CD4-positive, alpha-beta T cell treated with Interleukin-6 at 100 ng/mL for 8 hours (primary cell): Measurements from ENCODE around the gene HLA-B.

Source experiments
- DNase-seq: peaks from one replicate; pipeline ENCODE4 v3.0.0-alpha.2; 2020; ENCODE audit warnings: mixed read lengths, low spot score

Gene HLA-B

GRCh38 chr6:31352683-31353383 lies 4.1 kb downstream of the HLA-B start:
- no peak for DNase-seq

DNA sequence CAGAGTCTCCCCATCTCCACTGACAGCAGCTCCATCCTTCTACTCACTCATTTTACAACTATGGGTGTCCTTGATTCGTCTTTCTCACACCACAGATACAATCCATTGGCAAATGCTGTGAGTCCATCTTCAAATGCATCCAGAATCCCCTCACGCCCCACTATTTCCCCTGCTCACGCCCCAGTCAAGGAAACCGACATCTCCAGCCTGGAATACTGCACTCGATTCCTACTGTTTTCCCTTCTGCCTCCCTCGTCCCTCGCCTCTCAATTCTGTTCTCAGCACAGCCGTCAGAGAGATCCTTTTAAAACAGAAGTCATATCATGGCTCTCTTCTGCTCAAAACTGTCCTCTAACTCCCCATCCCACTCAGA lies 4.7 kb downstream of the HLA-B start:
- DNase-seq, result no peak

DNA sequence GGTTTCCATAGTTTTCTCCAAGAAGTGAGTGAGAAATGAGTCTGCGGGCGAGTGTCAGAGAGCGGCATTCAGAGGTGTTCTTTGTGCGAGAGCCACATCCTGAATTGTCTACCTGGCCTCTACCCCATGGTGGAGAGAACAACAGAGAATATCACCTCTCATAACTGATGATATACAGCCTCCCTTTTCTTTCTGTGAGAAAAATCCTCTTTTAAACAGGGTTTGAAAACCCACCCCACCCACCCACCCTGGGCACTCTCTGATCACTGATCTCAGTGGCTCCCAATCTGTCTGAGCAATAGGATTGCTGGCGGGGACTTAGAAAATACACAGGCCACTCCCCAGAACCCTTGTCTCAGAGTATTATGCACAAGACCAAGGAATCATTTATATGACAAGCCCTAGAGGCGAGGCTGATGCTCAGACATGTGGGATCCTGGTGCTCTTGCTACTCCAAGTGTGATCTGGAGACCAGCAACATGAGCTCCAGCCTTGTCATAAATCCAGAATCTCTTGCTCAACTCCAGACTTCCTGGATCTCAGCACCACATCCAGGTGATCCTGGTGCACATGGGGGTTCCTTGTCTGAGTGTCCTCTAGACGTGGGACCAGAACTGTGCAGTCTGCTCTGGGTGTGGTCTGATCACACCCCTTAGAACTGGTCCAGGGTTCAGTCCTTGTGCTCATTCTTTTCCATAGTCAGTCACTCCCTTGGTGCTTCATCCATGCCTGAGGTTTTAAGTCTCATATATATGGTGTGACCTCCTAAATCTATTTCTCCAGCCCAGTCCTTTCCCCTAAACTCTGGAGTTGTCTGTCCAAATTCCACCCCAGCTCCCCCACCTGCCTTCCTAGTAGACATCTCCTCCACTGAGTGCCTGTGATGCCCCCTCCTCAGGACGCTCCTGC lies 5.3 kb downstream of the HLA-B start:
- DNase-seq, result no peak

- no peak for DNase-seq
Observed at GRCh38 chr6:31351033-31351380, 6.0 kb downstream of the HLA-B start.

GRCh38 chr6:31350196-31351032 lies 6.6 kb downstream of the HLA-B start:
- DNase-seq, result no peak

DNA sequence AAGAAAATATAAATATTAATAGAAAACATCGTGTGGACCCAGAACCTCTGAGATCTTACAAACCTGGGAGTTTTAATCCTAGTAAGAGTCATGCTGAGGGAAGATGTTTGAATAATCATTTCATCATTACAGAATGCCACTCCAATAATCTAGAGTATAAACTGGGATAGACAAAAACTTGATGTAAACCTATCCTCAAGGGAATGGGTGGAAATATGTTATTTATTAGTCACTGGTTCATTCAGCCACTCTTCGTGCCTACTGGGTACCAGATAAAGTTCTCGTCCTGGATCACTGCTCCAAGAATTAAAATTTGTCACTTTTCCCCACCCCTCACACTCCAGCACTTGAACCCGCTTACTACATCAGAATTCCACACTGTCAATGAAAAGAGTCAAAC lies 7.7 kb downstream of the HLA-B start:
- DNase-seq, result no peak

GRCh38 chr6:31345026-31345730 lies 11.8 kb downstream of the HLA-B start:
- no peak for DNase-seq

GRCh38 chr6:31340228-31340627 lies 16.8 kb downstream of the HLA-B start:
- no peak for DNase-seq

DNA sequence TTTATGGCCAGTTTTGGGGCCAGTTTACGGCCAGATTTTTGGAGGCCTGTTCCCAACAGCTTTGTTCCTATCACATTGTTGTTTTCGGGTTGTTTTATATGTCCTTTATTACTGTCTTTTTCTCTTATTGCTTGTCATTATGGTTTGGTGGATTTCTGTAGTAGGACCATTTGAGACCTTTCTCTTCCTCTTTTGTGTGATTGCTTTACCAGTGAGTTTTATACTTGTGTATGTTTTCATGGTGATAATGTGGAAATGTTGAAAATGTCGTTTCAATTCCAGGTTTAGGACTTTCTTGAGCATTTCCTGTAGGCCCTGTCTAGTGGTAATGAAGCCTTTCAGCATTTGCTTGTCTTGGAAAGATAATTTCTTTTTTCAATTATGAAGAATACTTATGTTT lies 17.8 kb downstream of the HLA-B start:
- no peak for DNase-seq

- no peak for DNase-seq
Observed at GRCh38 chr6:31336896-31337496, 20.0 kb downstream of the HLA-B start.

DNA sequence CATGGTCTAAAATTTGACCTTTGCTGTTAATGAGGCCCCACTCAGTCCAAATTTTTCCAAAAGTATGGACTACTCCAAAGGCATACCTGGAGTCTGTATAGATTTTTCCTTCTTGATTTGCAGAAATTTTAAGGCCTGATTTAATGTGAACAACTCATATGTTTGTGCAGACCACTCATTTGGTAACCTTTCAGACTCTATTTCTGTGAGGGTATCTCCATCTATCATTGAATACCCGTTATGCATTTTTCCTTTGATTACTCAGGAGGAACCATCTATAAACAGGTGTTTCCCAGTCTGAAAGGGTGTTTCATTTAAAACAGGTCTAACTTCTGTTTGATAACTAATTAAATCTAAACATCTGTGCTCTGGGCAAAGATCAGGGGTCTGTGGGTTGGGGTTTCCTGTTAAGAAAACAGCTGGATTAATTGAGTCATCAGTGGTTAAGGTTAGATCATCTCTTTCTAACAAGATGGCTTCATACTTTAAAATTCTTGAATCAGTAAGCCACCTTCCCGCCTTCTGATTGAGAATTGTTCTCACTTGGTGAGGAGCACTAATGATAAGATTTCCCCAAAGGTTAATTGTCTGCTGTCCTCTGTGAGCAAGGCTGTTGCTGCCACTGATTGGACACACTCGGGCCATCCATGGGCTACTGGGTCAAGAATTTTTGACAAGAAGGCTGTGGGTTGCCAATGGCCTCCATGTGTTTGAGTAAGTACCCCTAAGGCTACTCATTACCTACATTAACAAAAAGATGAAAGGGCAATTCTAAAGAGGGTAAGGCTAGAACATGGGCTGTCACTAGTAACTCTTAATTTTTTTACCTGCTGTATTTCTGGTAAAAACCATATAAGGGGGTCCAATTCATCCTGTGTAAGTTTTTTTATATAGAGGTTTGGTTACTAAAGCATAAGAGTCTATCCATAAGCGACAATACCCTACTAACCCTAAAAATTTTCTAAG lies 24.1 kb downstream of the HLA-B start:
- DNase-seq, result no peak

GRCh38 chr6:31328355-31328960 lies 28.5 kb downstream of the HLA-B start:
- no peak for DNase-seq

DNA sequence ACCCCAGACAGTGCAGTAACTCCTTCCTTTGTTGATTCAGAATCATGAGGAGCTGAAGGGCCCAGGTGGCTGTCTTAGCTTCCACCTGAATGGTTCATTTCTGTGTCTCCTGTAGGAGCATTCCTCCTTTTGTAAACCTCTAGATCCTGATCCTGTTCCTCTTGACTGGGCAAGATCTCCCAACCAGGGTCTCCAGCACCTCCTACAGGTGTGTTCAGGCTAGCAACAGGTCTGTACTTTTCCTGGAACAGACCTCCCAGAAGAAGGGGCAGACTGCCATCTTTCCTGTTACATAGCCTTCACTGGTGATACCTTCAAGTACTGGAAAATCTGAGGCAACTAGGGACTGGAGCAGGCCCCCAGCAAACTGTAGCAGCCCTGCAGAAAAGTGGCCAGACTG lies 35.2 kb downstream of the HLA-B start:
- no peak for DNase-seq

GRCh38 chr6:31321005-31321707 lies 35.8 kb downstream of the HLA-B start:
- no peak for DNase-seq

DNA sequence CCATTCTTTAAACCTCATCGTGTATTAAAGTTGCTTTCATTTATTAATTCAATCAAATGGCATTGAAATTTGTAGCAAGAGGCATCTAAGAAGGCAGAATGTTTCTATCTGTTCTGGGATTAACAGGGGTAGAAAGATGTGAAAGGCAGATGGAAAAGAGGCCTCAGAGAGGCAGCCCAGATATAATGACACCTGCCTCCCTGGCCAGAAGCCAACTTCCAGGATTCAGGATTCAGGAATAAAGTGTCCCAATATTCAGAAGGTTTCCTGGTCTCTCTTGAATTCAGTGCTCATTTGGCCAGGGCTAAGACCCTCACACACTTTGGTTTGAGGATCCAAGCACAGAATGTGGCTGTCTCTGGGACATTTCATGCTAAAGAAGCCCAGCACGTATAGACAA lies 39.9 kb downstream of the HLA-B start:
- no peak for DNase-seq

DNA sequence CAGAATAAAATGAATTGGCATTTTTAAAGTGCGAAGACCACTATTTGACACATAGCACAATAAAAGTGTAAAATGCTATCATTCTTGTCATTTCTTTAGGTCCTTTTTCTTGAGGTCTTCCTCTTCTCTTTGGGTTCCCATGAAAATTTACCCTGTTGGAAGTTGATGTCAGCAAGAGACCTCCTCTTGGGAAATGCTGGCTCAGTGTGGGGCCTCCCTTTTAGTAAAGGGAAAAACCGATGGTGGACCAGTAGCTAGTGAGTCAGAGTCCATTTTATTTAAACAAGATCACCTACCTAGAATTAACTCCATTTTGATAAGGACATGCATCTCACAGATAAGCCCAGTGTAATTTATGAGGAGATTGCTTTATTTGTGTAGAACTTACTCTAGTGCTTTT lies 47.3 kb downstream of the HLA-B start:
- DNase-seq, result no peak

DNA sequence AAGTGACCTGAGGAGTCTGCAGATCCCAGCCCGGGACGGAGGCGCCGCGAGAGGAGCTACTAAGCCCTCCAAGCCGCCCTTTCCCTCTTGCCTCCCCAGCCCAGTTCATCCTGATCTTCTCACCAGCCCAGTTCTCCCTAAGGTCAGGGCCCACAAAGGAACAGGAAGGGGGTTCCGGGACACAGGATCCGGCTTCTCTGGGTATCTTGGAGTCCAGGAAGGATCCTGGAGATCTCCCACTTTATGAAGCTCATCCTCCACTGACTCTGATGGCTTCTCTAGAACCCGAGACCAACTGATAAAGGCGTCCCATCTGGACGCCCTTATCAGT lies 48.2 kb downstream of the HLA-B start:
- no peak for DNase-seq

DNA sequence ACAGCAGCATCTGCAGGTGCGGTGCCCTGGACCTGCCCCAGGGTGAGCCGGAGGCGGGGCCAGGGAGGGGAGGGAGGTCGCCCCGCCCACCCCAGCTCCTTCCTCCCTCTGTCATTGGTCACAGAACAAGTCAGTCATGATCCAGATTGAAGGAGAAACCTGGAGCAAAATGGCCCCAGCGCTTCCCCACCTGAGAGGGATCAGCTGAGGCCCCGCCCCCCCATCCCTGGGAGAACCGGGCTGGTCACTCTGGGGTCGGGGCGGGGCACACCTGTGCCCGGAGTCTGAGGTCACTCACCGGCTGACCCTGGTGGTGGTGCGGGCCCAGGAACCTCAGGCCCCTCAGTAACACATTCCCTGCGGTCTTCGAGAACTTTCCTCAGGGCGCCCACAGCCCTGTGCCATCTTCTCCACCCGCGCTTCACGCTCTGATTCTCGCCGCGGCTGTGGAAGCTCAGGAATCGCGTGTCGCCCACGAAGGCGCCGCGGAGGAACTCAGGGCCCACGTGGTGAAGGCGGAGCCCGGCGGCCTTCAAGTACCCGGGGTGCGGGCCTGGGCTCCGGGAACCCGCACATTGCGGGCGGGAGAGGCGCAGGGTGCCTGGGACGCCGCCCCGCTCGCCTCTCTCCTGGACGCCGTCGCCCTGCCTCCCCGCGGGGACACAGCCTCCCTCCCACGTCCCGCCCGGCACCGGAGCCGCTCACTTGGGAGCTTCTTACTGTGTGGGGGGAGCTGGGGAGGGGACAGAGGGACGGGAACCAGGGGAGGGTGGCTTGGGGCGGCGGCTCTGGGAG lies 48.7 kb downstream of the HLA-B start:
- DNase-seq, result peak; percentile 72

- DNase-seq, result no peak
Observed at GRCh38 chr6:31307669-31308049, 49.3 kb downstream of the HLA-B start.
